Stimulated activated CD8-positive, alpha-beta memory T cell treated with anti-CD3 and anti-CD28 coated beads, Interleukin-7, amount 100 ng/mL, for 4 hours (primary cell): ENCODE data around the gene TTC28.

ENCODE experiments used
- DNase-seq, 2 donors: peaks; one replicate each; pipeline ENCODE4 v3.0.0-alpha.2; 2020; ENCODE audit warnings: low read depth in 2 of 2

The TTC28 gene

DNA sequence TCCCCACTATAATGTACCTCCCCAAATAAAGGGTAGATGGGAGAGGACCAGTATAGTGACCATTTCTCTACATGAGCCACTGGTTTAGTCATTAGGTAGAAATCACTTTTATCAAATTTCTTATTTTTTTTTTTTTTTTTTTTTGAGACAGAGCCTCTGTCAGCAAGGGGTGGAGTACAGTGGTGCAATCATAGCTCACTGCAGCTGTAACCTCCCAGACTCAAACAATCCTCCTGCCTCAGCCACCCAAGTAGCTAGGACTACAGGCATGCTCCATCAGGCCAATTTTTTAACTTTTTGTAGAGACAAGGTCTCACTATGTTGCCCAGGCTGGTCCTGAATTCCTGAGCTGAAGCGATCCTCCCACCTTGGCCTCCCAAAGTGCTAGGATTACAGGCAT lies 322.4 kb downstream of the TTC28 start:
- DNase-seq = no peak

DNA sequence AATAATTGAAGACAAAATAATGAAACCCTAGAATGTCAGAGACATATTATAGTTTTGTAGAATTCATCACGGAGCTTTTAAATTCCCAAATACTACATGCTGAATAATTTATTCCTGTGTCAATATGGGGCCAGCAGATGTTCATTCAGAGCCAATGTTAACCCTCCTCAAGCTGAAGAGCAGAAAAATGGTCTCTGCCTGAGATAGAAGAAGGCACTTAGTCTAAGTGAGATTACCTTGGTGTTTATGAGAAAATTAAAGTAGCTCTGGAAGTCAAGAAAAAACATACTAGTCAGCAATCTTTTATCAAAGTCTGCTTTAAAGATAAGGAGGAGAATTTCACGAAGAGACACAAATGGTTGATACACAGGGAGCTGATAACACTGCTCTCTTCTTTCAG lies 328.2 kb downstream of the TTC28 start:
- no peak for DNase-seq

GRCh38 chr22:28348613-28349609 lies 330.7 kb downstream of the TTC28 start:
- no peak for DNase-seq

GRCh38 chr22:28346308-28346707 lies 333.3 kb downstream of the TTC28 start:
- no peak for DNase-seq

- DNase-seq = no peak
Measured at GRCh38 chr22:28344918-28345703, 334.5 kb downstream of the TTC28 start.

- DNase-seq = no peak
Measured at GRCh38 chr22:28341001-28341400, 338.6 kb downstream of the TTC28 start.

DNA sequence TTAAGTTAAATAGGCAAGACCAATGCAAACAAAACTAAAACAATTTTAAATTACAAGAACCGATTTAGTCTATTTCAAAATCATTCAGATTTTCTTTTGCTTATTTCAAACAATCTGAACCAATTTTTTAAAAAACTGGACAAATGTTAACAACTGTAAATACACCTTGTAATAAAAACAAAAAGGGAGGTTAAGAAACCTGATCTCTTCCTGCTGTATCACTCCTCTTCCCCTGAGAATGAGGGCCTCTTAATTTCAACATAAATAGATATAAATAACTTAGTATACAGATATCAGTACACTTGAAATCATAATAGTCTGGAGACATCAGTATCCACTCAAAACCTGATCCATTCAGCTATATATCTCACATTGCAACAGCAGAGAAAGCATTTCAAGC lies 346.6 kb downstream of the TTC28 start:
- DNase-seq = no peak

- DNase-seq = no peak
Measured at GRCh38 chr22:28332410-28332809, 347.2 kb downstream of the TTC28 start.

DNA sequence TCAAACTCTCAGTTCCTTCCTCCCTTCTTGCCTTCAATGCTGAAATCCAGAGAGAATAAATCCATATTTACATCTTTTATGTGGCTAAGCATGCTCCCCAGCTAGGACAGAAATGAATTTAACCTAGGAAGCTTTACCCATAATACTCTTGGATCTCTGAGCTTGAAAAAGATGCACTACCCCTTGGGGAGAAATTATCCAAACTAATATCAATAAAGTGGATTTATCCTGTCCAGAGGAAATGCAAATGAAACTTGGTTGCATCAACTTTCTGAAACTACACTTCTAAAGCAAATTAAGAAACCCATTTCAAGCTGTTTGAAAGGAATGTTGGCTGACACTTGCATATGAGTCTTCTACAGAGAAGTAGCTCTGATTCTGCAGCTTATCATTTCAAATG lies 347.9 kb downstream of the TTC28 start:
- no peak for DNase-seq

DNA sequence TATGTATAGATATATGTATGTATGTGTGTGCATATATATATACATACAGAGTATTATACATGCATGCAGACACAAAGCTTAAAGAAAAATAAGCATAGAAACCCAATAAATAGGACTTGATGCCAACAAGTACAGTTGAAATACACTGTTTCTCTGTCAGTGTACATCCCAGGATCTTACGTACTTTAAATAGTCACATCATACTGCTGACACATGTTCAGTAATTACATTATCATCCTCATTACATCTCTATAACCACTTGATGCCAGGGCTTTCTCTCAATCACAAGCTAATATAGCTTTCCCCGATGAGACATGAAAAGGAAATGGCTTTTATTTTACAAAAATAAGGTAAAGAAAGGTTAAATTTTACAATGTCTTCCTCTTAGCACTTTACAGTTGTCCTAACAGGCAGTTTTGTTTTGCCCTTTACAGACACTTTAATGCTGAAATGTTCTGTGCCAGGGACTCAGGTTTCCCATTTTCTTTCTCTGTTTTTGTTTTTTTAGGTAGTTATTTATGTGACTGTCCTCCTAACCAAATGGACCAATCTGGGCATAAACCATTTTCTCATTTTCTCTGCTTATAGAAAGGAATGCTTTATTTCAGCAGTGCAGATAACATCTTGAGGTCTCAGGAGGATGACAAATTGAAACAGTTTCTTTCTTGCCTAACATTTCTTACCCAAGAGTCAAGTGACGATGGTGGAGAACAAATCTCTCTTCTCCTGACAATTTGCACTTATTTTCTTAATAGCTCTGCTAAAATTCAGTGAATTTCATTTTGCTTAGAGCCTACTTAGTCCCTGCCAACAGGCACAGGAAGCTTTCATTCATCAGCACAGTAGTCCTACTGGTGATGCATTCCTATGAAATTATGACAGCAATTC lies 350.2 kb downstream of the TTC28 start:
- DNase-seq = no peak

DNA sequence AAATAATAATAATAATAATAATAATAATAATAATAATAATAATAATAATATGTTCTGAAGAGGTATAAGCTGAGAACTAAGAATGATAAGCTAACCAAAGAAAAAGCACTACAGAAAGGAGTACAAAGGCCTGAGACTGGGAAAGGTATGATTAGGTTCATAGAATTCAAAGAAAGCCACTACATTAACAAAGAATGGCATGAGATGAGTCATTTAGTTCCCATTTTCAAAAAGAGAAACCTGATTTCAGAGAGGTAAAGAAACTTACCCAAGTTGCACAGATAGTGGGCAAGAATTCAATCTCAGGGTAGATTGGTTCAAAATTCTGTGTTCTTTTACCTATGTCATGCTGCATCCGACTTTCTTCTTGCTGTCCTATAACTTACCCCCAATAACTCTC lies 350.9 kb downstream of the TTC28 start:
- DNase-seq = no peak

GRCh38 chr22:28316014-28316413 lies 363.6 kb downstream of the TTC28 start:
- DNase-seq = no peak

DNA sequence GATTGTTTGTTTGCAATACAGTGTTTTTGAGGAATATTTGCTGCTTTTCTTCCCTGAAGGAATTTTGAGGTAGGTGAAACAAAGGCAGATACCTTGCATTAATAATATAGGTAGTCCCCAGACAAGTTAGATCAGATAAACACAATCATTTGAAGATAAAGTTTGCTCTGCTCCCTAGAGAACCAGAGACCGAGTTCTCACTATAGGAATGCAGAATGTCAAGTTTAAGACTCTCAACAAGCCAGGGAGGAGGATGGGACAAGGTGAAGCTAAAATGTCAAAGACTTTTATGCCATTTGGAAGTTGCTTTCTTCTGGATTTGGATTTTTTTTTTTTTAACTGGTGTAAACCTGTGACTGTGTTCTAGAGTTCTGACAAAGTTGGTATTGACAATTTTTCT lies 364.7 kb downstream of the TTC28 start:
- DNase-seq = no peak

- no peak for DNase-seq
Measured at GRCh38 chr22:28310299-28310698, 369.3 kb downstream of the TTC28 start.

GRCh38 chr22:28299753-28300152 lies 379.9 kb downstream of the TTC28 start:
- DNase-seq = no peak

GRCh38 chr22:28299309-28299708 lies 380.3 kb downstream of the TTC28 start:
- no peak for DNase-seq

DNA sequence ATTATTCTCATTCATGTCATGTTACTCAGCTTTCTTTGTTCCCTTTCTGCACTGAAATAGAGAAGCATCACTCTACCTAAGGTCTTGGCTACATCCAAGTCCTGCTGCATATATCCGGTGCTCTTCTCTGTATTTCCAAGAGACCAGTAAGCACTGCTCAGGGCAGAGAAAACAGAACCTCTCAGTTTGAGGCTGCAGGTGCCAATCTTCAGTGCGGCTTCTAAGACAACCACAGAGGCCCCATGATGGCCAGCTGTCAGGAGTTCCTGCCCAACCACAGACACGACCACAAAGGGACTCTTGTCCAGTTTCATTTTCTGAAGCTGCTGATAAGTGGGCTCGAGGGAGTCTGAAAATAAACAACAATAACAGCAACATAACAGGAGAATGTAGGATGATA lies 382.1 kb downstream of the TTC28 start:
- DNase-seq = no peak

DNA sequence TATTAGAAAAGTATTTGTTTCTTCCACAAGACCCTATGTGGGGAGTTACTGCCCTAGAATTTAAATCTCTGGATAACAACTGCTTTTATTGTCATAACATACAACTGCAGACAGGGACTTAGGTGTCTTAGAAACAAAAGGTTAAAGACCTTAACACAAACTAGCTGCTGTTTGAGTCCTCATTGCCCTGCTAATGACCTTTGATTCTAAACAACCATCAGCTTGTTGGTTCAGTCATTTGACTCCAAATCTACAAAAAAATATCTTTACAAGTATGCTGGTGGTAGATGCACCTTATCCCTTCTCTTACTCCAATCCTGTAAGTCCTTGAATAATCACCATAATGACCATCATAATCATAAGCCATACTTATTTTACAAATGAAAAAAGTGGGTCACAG lies 383.2 kb downstream of the TTC28 start:
- DNase-seq = no peak

GRCh38 chr22:28283068-28283654 lies 396.5 kb downstream of the TTC28 start:
- DNase-seq = no peak

DNA sequence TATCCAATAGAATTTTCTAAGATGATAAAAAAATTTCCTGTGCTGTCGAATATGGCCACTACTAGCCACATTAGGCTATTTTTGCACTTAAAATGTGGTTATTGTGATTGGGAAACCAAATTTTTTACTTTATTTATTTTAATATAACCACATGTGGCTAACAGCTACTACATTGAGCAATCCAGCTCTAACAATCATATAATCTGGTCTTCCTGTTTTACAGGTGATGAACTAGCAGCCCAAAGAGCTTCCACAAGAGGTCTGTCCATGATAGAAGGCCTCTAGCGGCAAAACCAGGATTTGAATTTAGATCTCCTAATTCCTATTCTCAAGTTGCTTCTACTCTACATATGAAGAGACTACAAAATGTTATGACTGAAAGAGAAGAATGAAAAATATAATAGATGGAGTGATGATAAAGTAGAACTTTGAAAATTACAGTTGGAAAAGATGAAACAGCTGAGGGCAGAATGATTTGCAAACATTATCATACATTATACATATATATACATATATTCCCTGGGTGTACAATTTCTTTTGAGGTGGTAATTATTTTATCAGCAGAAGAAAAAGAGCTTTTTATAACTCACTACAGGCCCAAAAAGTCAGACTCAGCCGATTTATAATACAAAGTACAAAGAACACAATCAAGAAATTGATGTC lies 397.1 kb downstream of the TTC28 start:
- no peak for DNase-seq

- no peak for DNase-seq
Measured at GRCh38 chr22:28279888-28280287, 399.8 kb downstream of the TTC28 start.
